ENCODE measurements around the gene DGKB. TPM values are rescaled to one million over a fixed set of nuclear protein-coding genes. Genes with fewer than 3 reads are reported as not detected.

The DGKB gene
- total and polyA plus RNA-seq, 2 of the 8 experiments (the other 6 are each of a cell fraction or from before 2014, with no cell fraction given), result 1.9 to 2.6 TPM

DNA sequence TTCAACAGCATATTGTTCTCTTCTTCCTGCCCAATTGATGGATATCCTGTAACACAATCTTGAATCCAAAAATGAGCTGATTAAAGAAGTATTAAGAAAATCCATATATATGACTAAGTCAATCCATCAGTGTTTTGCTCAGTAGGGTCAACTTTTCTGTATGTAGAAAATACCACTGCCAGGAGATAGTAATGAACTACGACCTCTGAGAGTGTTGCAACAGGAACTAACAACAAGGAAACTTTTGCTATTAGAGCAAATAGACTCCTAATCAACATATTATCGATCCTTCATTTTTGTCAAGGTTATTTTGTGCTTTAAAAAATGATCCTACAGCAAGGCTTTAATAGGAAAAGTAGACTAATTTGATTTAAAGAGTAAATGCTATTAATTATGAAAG, 507.8 kb downstream of the DGKB start:
- Histone ChIP-seq H3K9ac (replicated peaks in 1 of 4; ENCODE audit: extremely low read depth in 1 of 4, low read depth in 3 of 4, low read length in 3 of 4) (no peak overlapping the region), H2AFZ (ENCODE audit: low read length) (no peak overlapping the region), H4K20me1 (replicated peaks in 1 of 2; ENCODE audit: control insufficient read depth in 1 of 2, insufficient read depth in 2 of 2, low read length in 2 of 2) (no peaks in the 10 kb centered on the region), H3K4me3 (ENCODE audit: extremely low read depth in 1 of 4, insufficient read depth in 2 of 4, low read depth in 3 of 4, low read length in 4 of 4) (no peak overlapping the region), H2BK5ac (ENCODE audit: low read depth, low read length) (no peak overlapping the region), H3K23me2 (ENCODE audit: low read depth, low read length) (no peaks in the 10 kb centered on the region), H4K5ac (ENCODE audit: insufficient read length, low read depth, low read length) (no peak overlapping the region), H3K4me1 (replicated peaks in 1 of 4; ENCODE audit: control insufficient read depth in 3 of 4, insufficient read depth in 4 of 4, low read length in 3 of 4) (no peaks in the 10 kb centered on the region), H3K27me3 (replicated peaks in 1 of 4; ENCODE audit: control insufficient read depth in 3 of 4, extremely low read depth in 1 of 4, insufficient read depth in 3 of 4, low read length in 3 of 4) (no peaks in the 10 kb centered on the region; a peak in 1 of 7 replicates), H2BK20ac (ENCODE audit: low read length) (no peak overlapping the region), H3K79me1 (ENCODE audit: low read depth, low read length) (no peaks in the 10 kb centered on the region), H2AK5ac (ENCODE audit: low read depth, low read length) (no peak overlapping the region), H2BK12ac (ENCODE audit: low read depth, low read length) (no peak overlapping the region), H3K79me2 (ENCODE audit: control insufficient read depth in 1 of 2, insufficient read depth in 2 of 2, low read length in 2 of 2) (no peaks in the 10 kb centered on the region), H3K4ac (replicated peaks; ENCODE audit: insufficient read length, low read depth, low read length) (no peak overlapping the region), H3K4me2 (ENCODE audit: insufficient read depth in 1 of 2, low read depth in 2 of 2, low read length in 2 of 2) (no peak overlapping the region), H2BK15ac (ENCODE audit: low read length) (no peak overlapping the region), H3K56ac (replicated peaks; ENCODE audit: insufficient read length, low read depth, low read length) (no peak overlapping the region), H3K23ac (ENCODE audit: insufficient read length) (no peak overlapping the region), H2BK120ac (replicated peaks; ENCODE audit: low read depth, low read length) (no peak overlapping the region), H3K36me3 (ENCODE audit: control insufficient read depth in 2 of 4, insufficient read depth in 4 of 4, low read length in 3 of 4) (no peaks in the 10 kb centered on the region), H4K91ac (replicated peaks; ENCODE audit: insufficient read length, low read length) (no peak overlapping the region), H4K8ac (ENCODE audit: extremely low read depth, insufficient read depth, low read length) (no peak overlapping the region), H3K9me3 (ENCODE audit: insufficient read depth in 2 of 2, low read depth in 1 of 2, low read length in 1 of 2) (no peaks in the 10 kb centered on the region), H3K14ac (ENCODE audit: insufficient read length) (no peak overlapping the region), H3K27ac (ENCODE audit: low read depth, low read length) (no peak overlapping the region), H3K18ac (ENCODE audit: extremely low read depth, low read length) (no peak overlapping the region)
- ChIA-PET POLR2A (ENCODE audit: partially characterized antibody) (no interaction called here), CTCF (ENCODE audit: partially characterized antibody) (no interaction called here)
- TF ChIP-seq GTF2F1 (IDR thresholded peaks at IDR 0.05; ENCODE audit: borderline replicate concordance, low read depth, low read length), result no peak
- no peak for TF ChIP-seq NANOG (IDR thresholded peaks at IDR 0.05; ENCODE audit: insufficient read depth, low read depth, low read length, poor library complexity, severe bottlenecking)
- TF ChIP-seq EZH2 (IDR thresholded peaks at IDR 0.05; ENCODE audit: low read depth, low read length, severe bottlenecking), result no peak
- TF ChIP-seq, protein P1, sequence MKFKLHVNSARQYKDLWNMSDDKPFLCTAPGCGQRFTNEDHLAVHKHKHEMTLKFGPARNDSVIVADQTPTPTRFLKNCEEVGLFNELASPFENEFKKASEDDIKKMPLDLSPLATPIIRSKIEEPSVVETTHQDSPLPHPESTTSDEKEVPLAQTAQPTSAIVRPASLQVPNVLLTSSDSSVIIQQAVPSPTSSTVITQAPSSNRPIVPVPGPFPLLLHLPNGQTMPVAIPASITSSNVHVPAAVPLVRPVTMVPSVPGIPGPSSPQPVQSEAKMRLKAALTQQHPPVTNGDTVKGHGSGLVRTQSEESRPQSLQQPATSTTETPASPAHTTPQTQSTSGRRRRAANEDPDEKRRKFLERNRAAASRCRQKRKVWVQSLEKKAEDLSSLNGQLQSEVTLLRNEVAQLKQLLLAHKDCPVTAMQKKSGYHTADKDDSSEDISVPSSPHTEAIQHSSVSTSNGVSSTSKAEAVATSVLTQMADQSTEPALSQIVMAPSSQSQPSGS (IDR thresholded peaks at IDR 0.05; ENCODE audit: low read length), result no peak
- no peak for TF ChIP-seq RBBP5 (IDR thresholded peaks at IDR 0.05; ENCODE audit: borderline replicate concordance, low read depth, low read length)
- TF ChIP-seq SP1 (IDR thresholded peaks at IDR 0.05; ENCODE audit: low read depth, low read length), result no peak
- no peak for TF ChIP-seq SIRT6 (IDR thresholded peaks at IDR 0.05; ENCODE audit: low read length)
- no peak for TF ChIP-seq BRCA1 (IDR thresholded peaks at IDR 0.05; ENCODE audit: low read depth, low read length)
- no peak for TF ChIP-seq SAP30 (IDR thresholded peaks at IDR 0.05; ENCODE audit: insufficient read depth, insufficient replicate concordance, low read length)
- no peak for TF ChIP-seq NRF1 (IDR thresholded peaks at IDR 0.05; ENCODE audit: low read depth, low read length)
- TF ChIP-seq RAD21 (IDR thresholded peaks at IDR 0.05 in 1 of 2, conservative IDR thresholded peaks at IDR 0.05 in 1 of 2; ENCODE audit: low read depth in 2 of 2, low read length in 2 of 2), result no peak
- no peak for FAIRE-seq
- DNase-seq (ENCODE audit: low read depth in 1 of 2, low spot score in 2 of 2), result no peak
- 90% methylated on average over 2 of the region's 2 CpGs; no CpG with 5 or more reads in 1 of the 2 experiments for WGBS, 2 experiments (ENCODE audit: extremely low coverage in 1 of 2, insufficient coverage in 1 of 2, insufficient read length in 1 of 2, insufficient replicate concordance in 2 of 2, low coverage in 1 of 2, low lambda C conversion rate in 2 of 2, missing lambda C conversion rate in 1 of 2)

Data from H1 (cell line).